HG03342 (cell line): Measurements from ENCODE around the gene IER5.
"Not testable (repeated sequence)": the region's sequence is repeated elsewhere in the genome, so short reads cannot be mapped to it uniquely, and the experiment has no call there.

Experiments used
- ATAC-seq: cut with Tn5 transposase; IDR thresholded peaks from one replicate; pipeline ENCODE4 v1.9.1; 2021; ENCODE audit warnings: mild to moderate bottlenecking, moderate library complexity; ENCODE audit not compliant: unreplicated experiment

IER5 gene

GRCh38 chr1:181113059-181113641 is 24.6 kb downstream of the IER5 start:
- ATAC-seq: no peak

- ATAC-seq: no peak
Measured at GRCh38 chr1:181114574-181115367, 26.3 kb downstream of the IER5 start.

GRCh38 chr1:181115368-181115684 is 26.8 kb downstream of the IER5 start:
- ATAC-seq: no peak

GRCh38 chr1:181115971-181116370 is 27.5 kb downstream of the IER5 start:
- ATAC-seq: not testable (repeated sequence)

- no peak for ATAC-seq
Measured at GRCh38 chr1:181116819-181117390, 28.4 kb downstream of the IER5 start.

- ATAC-seq: no peak
Measured at GRCh38 chr1:181117648-181118449, 29.3 kb downstream of the IER5 start.

- ATAC-seq: no peak
Measured at GRCh38 chr1:181119093-181119989, 30.8 kb downstream of the IER5 start.

- no peak for ATAC-seq
Measured at GRCh38 chr1:181120924-181121323, 32.4 kb downstream of the IER5 start.

GRCh38 chr1:181121498-181121897 is 33.0 kb downstream of the IER5 start:
- ATAC-seq: no peak

GRCh38 chr1:181122222-181122621 is 33.7 kb downstream of the IER5 start:
- no peak for ATAC-seq

GRCh38 chr1:181123173-181123572 is 34.7 kb downstream of the IER5 start:
- no peak for ATAC-seq

GRCh38 chr1:181124291-181124751 is 35.8 kb downstream of the IER5 start:
- ATAC-seq: no peak

GRCh38 chr1:181126289-181126688 is 37.8 kb downstream of the IER5 start:
- ATAC-seq: no peak

- ATAC-seq: no peak
Measured at GRCh38 chr1:181126871-181127587, 38.5 kb downstream of the IER5 start.

GRCh38 chr1:181127898-181128453 is 39.5 kb downstream of the IER5 start:
- no peak for ATAC-seq

- peak; percentile 48 for ATAC-seq
Measured at GRCh38 chr1:181128592-181129497, 40.3 kb downstream of the IER5 start.

- no peak for ATAC-seq
Measured at GRCh38 chr1:181129771-181130606, 41.5 kb downstream of the IER5 start.
